GM23338 (cell line): ENCODE data around the gene FLOT1. TPM values are rescaled to one million over a fixed set of nuclear protein-coding genes. Genes with fewer than 3 reads are reported as not detected.

ENCODE experiments used
- ATAC-seq: fragments of 200-7000 bp; cut with Tn5 transposase; 3 replicates; pipeline ENCODE4 v1.9.1; 2020
- DNase-seq: peaks from one replicate; pipeline ENCODE4 v3.0.0-alpha.2; 2015; ENCODE audit warnings: low spot score
- H2AFZ ChIP-seq: fragments of 200-600 bp; sonication (generic); 2 replicates; pipeline ENCODE4 v1.8.0; 2016; ENCODE audit warnings: antibody characterized with exemption, mild to moderate bottlenecking, moderate library complexity
- H3F3A ChIP-seq: fragments of 200-600 bp; sonication (generic); replicated peaks from 2 replicates; pipeline ENCODE4 v1.8.0; 2017; ENCODE audit warnings: antibody characterized with exemption, mixed run types, low read depth
- H3K27ac ChIP-seq: fragments of 200-600 bp; sonication (generic); 2 replicates; pipeline ENCODE4 v1.6.1; 2016; ENCODE audit warnings: low read depth
- H3K27me3 ChIP-seq: fragments of 200-600 bp; sonication (generic); 2 replicates; pipeline ENCODE4 v1.8.0; 2016; ENCODE audit warnings: mild to moderate bottlenecking, mixed run types, moderate library complexity; ENCODE audit not compliant: insufficient read depth
- H3K36me3 ChIP-seq: fragments of 200-600 bp; sonication (generic); 2 replicates; pipeline ENCODE4 v1.8.0; 2016; ENCODE audit warnings: mild to moderate bottlenecking; ENCODE audit not compliant: insufficient read depth
- H3K4me1 ChIP-seq: fragments of 200-600 bp; sonication (generic); 2 replicates; pipeline ENCODE4 v1.8.0; 2016; ENCODE audit warnings: mild to moderate bottlenecking, moderate library complexity; ENCODE audit not compliant: insufficient read depth
- H3K4me2 ChIP-seq: fragments of 200-600 bp; sonication (generic); 2 replicates; pipeline ENCODE4 v1.7.1; 2017; ENCODE audit warnings: mixed run types
- H3K4me3 ChIP-seq: fragments of 200-600 bp; sonication (generic); 2 replicates; pipeline ENCODE4 v1.6.1; 2016; ENCODE audit warnings: mixed run types
- H3K79me2 ChIP-seq: fragments of 200-600 bp; sonication (generic); replicated peaks from 2 replicates; pipeline ENCODE4 v1.8.0; 2017; ENCODE audit warnings: mild to moderate bottlenecking; ENCODE audit not compliant: insufficient read depth
- H3K9me2 ChIP-seq: fragments of 200-600 bp; sonication (generic); 2 replicates; pipeline ENCODE4 v1.8.0; 2017; ENCODE audit not compliant: insufficient read depth
- H4K20me1 ChIP-seq: fragments of 200-600 bp; sonication (generic); replicated peaks from 2 replicates; pipeline ENCODE4 v1.8.0; 2017; ENCODE audit warnings: mild to moderate bottlenecking; ENCODE audit not compliant: insufficient read depth
- H3K27ac Mint-ChIP-seq: 2 replicates; pipeline ENCODE4 v1.8.0; 2020; ENCODE audit warnings: inconsistent platforms, mild to moderate bottlenecking, moderate library complexity, mixed read lengths
- H3K27me3 Mint-ChIP-seq: 3 replicates; pipeline ENCODE4 v1.8.0; 2022; ENCODE audit warnings: low read depth, mild to moderate bottlenecking, moderate library complexity, mixed read lengths, inconsistent platforms; ENCODE audit not compliant: insufficient read depth, poor library complexity
- H3K36me3 Mint-ChIP-seq: 3 replicates; pipeline ENCODE4 v1.8.0; 2021; ENCODE audit warnings: low read depth, mild to moderate bottlenecking, inconsistent platforms, moderate library complexity, mixed read lengths
- H3K4me1 Mint-ChIP-seq: 3 replicates; pipeline ENCODE4 v1.8.0; 2020; ENCODE audit warnings: mild to moderate bottlenecking, inconsistent platforms, mixed read lengths
- H3K4me3 Mint-ChIP-seq: 3 replicates; pipeline ENCODE4 v1.8.0; 2021; ENCODE audit warnings: moderate library complexity, mild to moderate bottlenecking, inconsistent platforms, mixed read lengths
- H3K9me3 Mint-ChIP-seq: 3 replicates; pipeline ENCODE4 v1.8.0; 2020; ENCODE audit warnings: moderate library complexity, mild to moderate bottlenecking, inconsistent platforms, mixed read lengths
- CREB1 ChIP-seq: fragments of 250-450 bp; sonication (Bioruptor Pico); IDR thresholded peaks from 2 replicates; pipeline ENCODE4 v1.5.0; 2020; ENCODE audit warnings: low read depth, mild to moderate bottlenecking, moderate library complexity
- EZH2 ChIP-seq: fragments of 200-600 bp; sonication (generic); IDR thresholded peaks from one replicate; pipeline ENCODE4 v1.8.0; 2017; ENCODE audit warnings: antibody characterized with exemption, mild to moderate bottlenecking, low read depth; ENCODE audit not compliant: unreplicated experiment
- JUNB ChIP-seq: IDR thresholded peaks from one replicate; pipeline ENCODE4 v1.6.1; 2016; ENCODE audit warnings: antibody characterized with exemption; ENCODE audit not compliant: unreplicated experiment
- NANOG ChIP-seq: IDR thresholded peaks from 2 replicates; pipeline ENCODE4 v1.6.1; 2016; ENCODE audit warnings: antibody characterized with exemption, borderline replicate concordance
- STAT1 ChIP-seq: IDR thresholded peaks from one replicate; pipeline ENCODE4 v1.6.1; 2016; ENCODE audit warnings: antibody characterized with exemption; ENCODE audit not compliant: unreplicated experiment
- ZNF331 ChIP-seq: fragments of 250-450 bp; sonication (Bioruptor Pico); IDR thresholded peaks from 2 replicates; pipeline ENCODE4 v1.5.0; 2020; ENCODE audit warnings: low read depth, mild to moderate bottlenecking, moderate library complexity
- polyA plus RNA-seq: library from polyadenylated mRNA; unstranded; fragments of >200 nt; fragmentation: Nextera tagmentation; extraction: Ambion mirVana; gene quantifications from 2 replicates; pipeline ENCODE4 v1.2.1, GENCODE V29; 2016
- total RNA-seq: library from RNA; depleted of rRNA; stranded (reverse); fragments of >200 nt; shearing (Covaris generic); gene quantifications from 2 replicates; pipeline ENCODE4 v1.2.3, GENCODE V29; 2014
- TF ChIP-seq, protein P1 (sequence below): fragments of 250-450 bp; sonication (Bioruptor Pico); IDR thresholded peaks from 2 replicates; pipeline ENCODE4 v1.5.0; 2020; ENCODE audit warnings: mild to moderate bottlenecking, moderate library complexity
- TF ChIP-seq, protein P2 (sequence below): IDR thresholded peaks from 2 replicates; pipeline ENCODE4 v1.6.1; 2016; ENCODE audit warnings: antibody characterized with exemption

The FLOT1 gene
- total and polyA plus RNA-seq, 2 experiments from 2014 or later: 72.2 to 94.5 TPM

DNA sequence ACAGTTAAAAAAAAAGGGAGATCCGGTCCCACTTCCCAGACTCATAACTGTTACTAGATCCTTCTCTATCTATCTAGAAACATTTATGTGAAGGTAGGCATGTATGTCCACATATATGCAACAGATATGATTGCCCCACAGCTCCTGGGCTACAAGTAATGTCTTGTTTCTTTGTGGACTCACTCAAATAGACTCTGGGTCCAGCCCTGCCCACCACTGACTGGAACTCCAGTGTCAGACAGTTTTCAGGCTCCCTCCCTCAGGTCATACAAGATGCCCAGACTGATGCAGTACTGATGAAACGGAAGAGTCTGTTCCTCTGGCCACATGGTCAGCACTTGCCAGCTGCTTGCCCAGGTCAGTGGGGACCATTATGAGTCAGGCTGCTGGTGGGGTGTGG, 32.6 kb upstream of the FLOT1 start (continued):
- TF ChIP-seq, protein P1, sequence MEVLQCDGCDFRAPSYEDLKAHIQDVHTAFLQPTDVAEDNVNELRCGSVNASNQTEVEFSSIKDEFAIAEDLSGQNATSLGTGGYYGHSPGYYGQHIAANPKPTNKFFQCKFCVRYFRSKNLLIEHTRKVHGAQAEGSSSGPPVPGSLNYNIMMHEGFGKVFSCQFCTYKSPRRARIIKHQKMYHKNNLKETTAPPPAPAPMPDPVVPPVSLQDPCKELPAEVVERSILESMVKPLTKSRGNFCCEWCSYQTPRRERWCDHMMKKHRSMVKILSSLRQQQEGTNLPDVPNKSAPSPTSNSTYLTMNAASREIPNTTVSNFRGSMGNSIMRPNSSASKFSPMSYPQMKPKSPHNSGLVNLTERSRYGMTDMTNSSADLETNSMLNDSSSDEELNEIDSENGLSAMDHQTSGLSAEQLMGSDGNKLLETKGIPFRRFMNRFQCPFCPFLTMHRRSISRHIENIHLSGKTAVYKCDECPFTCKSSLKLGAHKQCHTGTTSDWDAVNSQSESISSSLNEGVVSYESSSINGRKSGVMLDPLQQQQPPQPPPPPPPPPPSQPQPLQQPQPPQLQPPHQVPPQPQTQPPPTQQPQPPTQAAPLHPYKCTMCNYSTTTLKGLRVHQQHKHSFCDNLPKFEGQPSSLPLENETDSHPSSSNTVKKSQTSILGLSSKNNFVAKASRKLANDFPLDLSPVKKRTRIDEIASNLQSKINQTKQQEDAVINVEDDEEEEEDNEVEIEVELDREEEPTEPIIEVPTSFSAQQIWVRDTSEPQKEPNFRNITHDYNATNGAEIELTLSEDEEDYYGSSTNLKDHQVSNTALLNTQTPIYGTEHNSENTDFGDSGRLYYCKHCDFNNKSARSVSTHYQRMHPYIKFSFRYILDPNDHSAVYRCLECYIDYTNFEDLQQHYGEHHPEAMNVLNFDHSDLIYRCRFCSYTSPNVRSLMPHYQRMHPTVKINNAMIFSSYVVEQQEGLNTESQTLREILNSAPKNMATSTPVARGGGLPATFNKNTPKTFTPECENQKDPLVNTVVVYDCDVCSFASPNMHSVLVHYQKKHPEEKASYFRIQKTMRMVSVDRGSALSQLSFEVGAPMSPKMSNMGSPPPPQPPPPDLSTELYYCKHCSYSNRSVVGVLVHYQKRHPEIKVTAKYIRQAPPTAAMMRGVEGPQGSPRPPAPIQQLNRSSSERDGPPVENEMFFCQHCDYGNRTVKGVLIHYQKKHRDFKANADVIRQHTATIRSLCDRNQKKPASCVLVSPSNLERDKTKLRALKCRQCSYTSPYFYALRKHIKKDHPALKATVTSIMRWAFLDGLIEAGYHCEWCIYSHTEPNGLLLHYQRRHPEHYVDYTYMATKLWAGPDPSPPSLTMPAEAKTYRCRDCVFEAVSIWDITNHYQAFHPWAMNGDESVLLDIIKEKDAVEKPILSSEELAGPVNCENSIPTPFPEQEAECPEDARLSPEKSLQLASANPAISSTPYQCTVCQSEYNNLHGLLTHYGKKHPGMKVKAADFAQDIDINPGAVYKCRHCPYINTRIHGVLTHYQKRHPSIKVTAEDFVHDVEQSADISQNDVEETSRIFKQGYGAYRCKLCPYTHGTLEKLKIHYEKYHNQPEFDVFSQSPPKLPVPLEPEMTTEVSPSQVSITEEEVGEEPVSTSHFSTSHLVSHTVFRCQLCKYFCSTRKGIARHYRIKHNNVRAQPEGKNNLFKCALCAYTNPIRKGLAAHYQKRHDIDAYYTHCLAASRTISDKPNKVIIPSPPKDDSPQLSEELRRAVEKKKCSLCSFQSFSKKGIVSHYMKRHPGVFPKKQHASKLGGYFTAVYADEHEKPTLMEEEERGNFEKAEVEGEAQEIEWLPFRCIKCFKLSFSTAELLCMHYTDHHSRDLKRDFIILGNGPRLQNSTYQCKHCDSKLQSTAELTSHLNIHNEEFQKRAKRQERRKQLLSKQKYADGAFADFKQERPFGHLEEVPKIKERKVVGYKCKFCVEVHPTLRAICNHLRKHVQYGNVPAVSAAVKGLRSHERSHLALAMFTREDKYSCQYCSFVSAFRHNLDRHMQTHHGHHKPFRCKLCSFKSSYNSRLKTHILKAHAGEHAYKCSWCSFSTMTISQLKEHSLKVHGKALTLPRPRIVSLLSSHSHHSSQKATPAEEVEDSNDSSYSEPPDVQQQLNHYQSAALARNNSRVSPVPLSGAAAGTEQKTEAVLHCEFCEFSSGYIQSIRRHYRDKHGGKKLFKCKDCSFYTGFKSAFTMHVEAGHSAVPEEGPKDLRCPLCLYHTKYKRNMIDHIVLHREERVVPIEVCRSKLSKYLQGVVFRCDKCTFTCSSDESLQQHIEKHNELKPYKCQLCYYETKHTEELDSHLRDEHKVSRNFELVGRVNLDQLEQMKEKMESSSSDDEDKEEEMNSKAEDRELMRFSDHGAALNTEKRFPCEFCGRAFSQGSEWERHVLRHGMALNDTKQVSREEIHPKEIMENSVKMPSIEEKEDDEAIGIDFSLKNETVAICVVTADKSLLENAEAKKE: no peak
- TF ChIP-seq ZNF331 (CRISPR knock-in tag) (no peak), CREB1 (CRISPR knock-in tag) (no peak), STAT1 (no peak), EZH2 (no peak)

DNA sequence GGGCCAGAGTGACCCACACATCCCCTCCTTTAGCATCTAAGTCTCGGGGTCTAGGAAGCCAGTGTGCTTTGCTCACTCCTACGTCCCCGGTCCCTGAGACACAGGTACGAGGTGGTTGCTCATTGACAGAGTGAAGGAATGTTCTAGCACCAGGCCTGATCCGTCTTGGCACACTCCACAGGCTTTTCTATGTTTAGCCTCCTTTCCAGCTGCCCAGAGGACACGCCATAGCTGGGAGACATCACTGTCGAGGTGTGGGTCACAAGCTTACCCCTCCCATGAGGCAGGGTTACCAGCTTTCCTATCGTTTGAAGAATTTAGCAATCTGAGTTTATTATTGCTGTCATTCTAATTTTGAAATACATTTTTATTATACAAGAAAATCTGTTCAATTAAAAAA, 32.2 kb upstream of the FLOT1 start:
- Histone ChIP-seq H3K27ac (no peak overlapping the region), H3K4me1 (peaks cover 12% of the 10 kb centered on the region), H3F3A (0 out of 2 replicates have a peak, but pooled peaks cover 3% of the 10 kb centered on the region), H4K20me1 (no peaks in the 10 kb centered on the region), H3K9me2 (no peaks in the 10 kb centered on the region), H3K36me3 (no peaks in the 10 kb centered on the region), H3K4me2 (no peak overlapping the region), H3K79me2 (no peaks in the 10 kb centered on the region), H2AFZ (no peak overlapping the region), H3K27me3 (no peaks in the 10 kb centered on the region), H3K4me3 (no peak overlapping the region)
- Mint-ChIP-seq H3K4me3 (no peak overlapping the region), H3K36me3 (peaks cover 4% of the 10 kb centered on the region; the same call in 2 of the 3 replicates), H3K27ac (no peak overlapping the region), H3K4me1 (peaks cover 23% of the 10 kb centered on the region), H3K27me3 (peaks cover 8% of the 10 kb centered on the region), H3K9me3 (peaks cover 4% of the 10 kb centered on the region; the same call in 2 of the 3 replicates)
- DNase-seq (no peak), ATAC-seq (no peak)
- TF ChIP-seq JUNB: no peak
- TF ChIP-seq NANOG: no peak
- TF ChIP-seq, protein P2, sequence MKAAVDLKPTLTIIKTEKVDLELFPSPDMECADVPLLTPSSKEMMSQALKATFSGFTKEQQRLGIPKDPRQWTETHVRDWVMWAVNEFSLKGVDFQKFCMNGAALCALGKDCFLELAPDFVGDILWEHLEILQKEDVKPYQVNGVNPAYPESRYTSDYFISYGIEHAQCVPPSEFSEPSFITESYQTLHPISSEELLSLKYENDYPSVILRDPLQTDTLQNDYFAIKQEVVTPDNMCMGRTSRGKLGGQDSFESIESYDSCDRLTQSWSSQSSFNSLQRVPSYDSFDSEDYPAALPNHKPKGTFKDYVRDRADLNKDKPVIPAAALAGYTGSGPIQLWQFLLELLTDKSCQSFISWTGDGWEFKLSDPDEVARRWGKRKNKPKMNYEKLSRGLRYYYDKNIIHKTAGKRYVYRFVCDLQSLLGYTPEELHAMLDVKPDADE: no peak
- TF ChIP-seq ZNF331 (CRISPR knock-in tag): no peak
- TF ChIP-seq CREB1 (CRISPR knock-in tag): no peak
